Fibroblast of pulmonary artery (primary cell): Measurements from ENCODE around the gene PPEF1.
A peak's percentile ranks its signal among the peaks of the same experiment; 100 is the strongest.
"Not testable (repeated sequence)": the region's sequence is repeated elsewhere in the genome, so short reads cannot be mapped to it uniquely, and the experiment has no call there.

Experiments
- DNase-seq: peaks from one replicate; pipeline ENCODE4 v3.0.0-alpha.2; 2010; ENCODE audit warnings: low read depth
- H3K4me3 ChIP-seq: replicated peaks from 2 replicates; pipeline ENCODE4 v1.5.1; 2011; ENCODE audit warnings: low read depth, mild to moderate bottlenecking, control low read depth, low read length, moderate library complexity
- CTCF ChIP-seq: IDR thresholded peaks from 2 replicates; pipeline ENCODE4 v1.5.1; 2011; ENCODE audit warnings: mild to moderate bottlenecking, control low read depth, low read length, inconsistent platforms; ENCODE audit errors: missing control alignments

PPEF1 gene

GRCh38 chrX:18757956-18758932 is 50.8 kb downstream of the PPEF1 start:
- no peak for TF ChIP-seq CTCF
- H3K4me3 ChIP-seq, result no peak overlapping the region
- DNase-seq, result no peak

GRCh38 chrX:18761750-18762149 is 54.3 kb downstream of the PPEF1 start:
- TF ChIP-seq CTCF, result no peak
- no peak for DNase-seq
- H3K4me3 ChIP-seq, result no peak overlapping the region

- DNase-seq, H3K4me3 ChIP-seq: not testable (repeated sequence)
Observed at GRCh38 chrX:18763106-18763505, 55.7 kb downstream of the PPEF1 start.

- no peak for DNase-seq
- no peak overlapping the region for H3K4me3 ChIP-seq
- TF ChIP-seq CTCF, result no peak
Observed at GRCh38 chrX:18769364-18769763, 61.9 kb downstream of the PPEF1 start.

GRCh38 chrX:18769812-18770573 is 62.5 kb downstream of the PPEF1 start:
- peak; percentile 46 for DNase-seq
- no peak overlapping the region for H3K4me3 ChIP-seq
- peak; percentile 8 for TF ChIP-seq CTCF

- no peak overlapping the region for H3K4me3 ChIP-seq
- no peak for DNase-seq
- no peak for TF ChIP-seq CTCF
Observed at GRCh38 chrX:18789916-18790315, 82.5 kb downstream of the PPEF1 start.

- TF ChIP-seq CTCF, result no peak
- no peak overlapping the region for H3K4me3 ChIP-seq
- no peak for DNase-seq
Observed at GRCh38 chrX:18792828-18793227, 85.4 kb downstream of the PPEF1 start.
